IPS DF 6.9 (cell line): ENCODE data around the gene GLI1.

Experiments
- DNase-seq: peaks from one replicate; pipeline ENCODE4 v3.0.0-alpha.2; 2013; ENCODE audit warnings: low read depth, low spot score
- H3K27ac ChIP-seq: one replicate; pipeline ENCODE4 v1.5.1; 2013; ENCODE audit warnings: low read length, control low read depth
- H3K27me3 ChIP-seq: 2 replicates; pipeline ENCODE4 v1.6.1; 2013; ENCODE audit warnings: mild to moderate bottlenecking, low read length; ENCODE audit not compliant: control insufficient read depth, insufficient read depth
- H3K36me3 ChIP-seq: 2 replicates; pipeline ENCODE4 v1.6.1; 2013; ENCODE audit warnings: low read length; ENCODE audit not compliant: control insufficient read depth, insufficient read depth
- H3K4me1 ChIP-seq: 2 replicates; pipeline ENCODE4 v1.6.1; 2013; ENCODE audit warnings: low read length; ENCODE audit not compliant: control insufficient read depth, insufficient read depth
- H3K4me3 ChIP-seq: 2 replicates; pipeline ENCODE4 v1.5.1; 2013; ENCODE audit warnings: mild to moderate bottlenecking, low read length
- H3K9me3 ChIP-seq: 2 replicates; pipeline ENCODE4 v1.6.1; 2013; ENCODE audit warnings: low read length, inconsistent platforms; ENCODE audit not compliant: control insufficient read depth, insufficient read depth
- WGBS: extraction: QIAGEN DNeasy Blood & Tissue Kit; methylation state at CpG from one replicate; pipeline ENCODE4 v1.1.7; 2013; ENCODE audit warnings: mixed read lengths, missing lambda C conversion rate; ENCODE audit not compliant: insufficient read length, insufficient coverage; 5-methylcytosine and 5-hydroxymethylcytosine counted together

GLI1 gene

GRCh38 chr12:57460841-57461275 is 1.3 kb downstream of the GLI1 start:
- no peak overlapping the region for H3K27ac ChIP-seq
- no peaks in the 10 kb centered on the region for H3K27me3 ChIP-seq
- peak overlapping the region; percentile 63; the same call in 1 of the 2 replicates for H3K4me3 ChIP-seq
- H3K36me3 ChIP-seq: no peaks in the 10 kb centered on the region
- peaks cover 8% of the 10 kb centered on the region; the same call in 1 of the 2 replicates for H3K4me1 ChIP-seq
- WGBS: no CpG with 5 or more reads among the region's 19 CpGs
- no peaks in the 10 kb centered on the region for H3K9me3 ChIP-seq
- DNase-seq: no peak

- no CpG with 5 or more reads among the region's 32 CpGs for WGBS
- Histone ChIP-seq H3K4me3 (peak overlapping the region; percentile 63; the same call in 1 of the 2 replicates), H3K27ac (no peak overlapping the region), H3K27me3 (no peaks in the 10 kb centered on the region), H3K9me3 (no peaks in the 10 kb centered on the region), H3K36me3 (no peaks in the 10 kb centered on the region), H3K4me1 (peaks cover 6% of the 10 kb centered on the region; the same call in 1 of the 2 replicates)
- DNase-seq: no peak
These were observed 1.8 kb downstream of the GLI1 start for GRCh38 chr12:57461276-57461916.

- Histone ChIP-seq H3K27me3 (no peaks in the 10 kb centered on the region), H3K4me1 (peaks cover 3% of the 10 kb centered on the region; the same call in 1 of the 2 replicates), H3K9me3 (no peaks in the 10 kb centered on the region), H3K36me3 (no peaks in the 10 kb centered on the region), H3K4me3 (peak overlapping the region; percentile 56; the same call in 1 of the 2 replicates), H3K27ac (no peak overlapping the region)
- no peak for DNase-seq
- no CpG with 5 or more reads among the region's 9 CpGs for WGBS
These were observed 2.3 kb downstream of the GLI1 start for GRCh38 chr12:57461917-57462250.

DNA sequence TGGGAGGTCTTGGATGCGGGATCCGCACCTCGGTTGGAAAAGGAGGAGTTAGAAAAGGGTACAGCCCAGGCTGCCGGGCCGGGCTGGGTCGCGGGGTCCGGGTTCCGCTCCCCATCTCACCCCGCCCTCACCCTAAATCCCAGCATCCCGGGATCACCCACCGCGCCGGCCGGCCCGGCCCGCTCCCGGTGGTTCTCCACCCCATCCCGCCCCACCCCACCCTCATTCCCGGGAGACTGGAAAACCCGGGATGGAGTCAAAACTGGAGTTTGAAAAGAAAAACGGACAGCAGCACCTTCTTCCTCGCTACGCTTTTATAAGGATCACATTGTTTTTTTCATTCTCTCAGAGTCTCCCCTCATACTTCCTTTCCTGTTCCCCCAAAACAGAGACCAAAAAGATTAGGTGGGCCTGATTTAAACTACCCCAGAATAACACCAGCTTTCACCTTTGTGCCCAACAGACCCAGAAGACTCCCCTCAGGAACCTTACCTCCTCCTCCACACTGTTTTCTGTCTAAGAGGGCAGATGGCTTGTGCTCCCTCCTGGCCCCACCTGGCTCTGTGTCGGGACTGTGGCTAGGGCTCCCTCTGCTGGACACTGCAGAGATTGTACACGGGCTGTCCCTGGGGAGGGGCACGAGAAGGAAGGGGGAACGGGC is 2.8 kb downstream of the GLI1 start:
- WGBS: no CpG with 5 or more reads among the region's 28 CpGs
- no peaks in the 10 kb centered on the region for H3K27me3 ChIP-seq
- H3K27ac ChIP-seq: no peak overlapping the region
- no peaks in the 10 kb centered on the region for H3K9me3 ChIP-seq
- peak overlapping the region; percentile 56; the same call in 1 of the 2 replicates for H3K4me3 ChIP-seq
- no peaks in the 10 kb centered on the region for H3K36me3 ChIP-seq
- DNase-seq: peak; percentile 96
- peaks cover 3% of the 10 kb centered on the region; the same call in 1 of the 2 replicates for H3K4me1 ChIP-seq

- no peak overlapping the region for H3K4me3 ChIP-seq
- H3K9me3 ChIP-seq: no peaks in the 10 kb centered on the region
- no peak overlapping the region for H3K27ac ChIP-seq
- no CpG with 5 or more reads among the region's 5 CpGs for WGBS
- H3K27me3 ChIP-seq: no peaks in the 10 kb centered on the region
- DNase-seq: no peak
- H3K4me1 ChIP-seq: peaks cover 3% of the 10 kb centered on the region; the same call in 1 of the 2 replicates
- no peaks in the 10 kb centered on the region for H3K36me3 ChIP-seq
These were observed 3.3 kb downstream of the GLI1 start for GRCh38 chr12:57462912-57463253.

DNA sequence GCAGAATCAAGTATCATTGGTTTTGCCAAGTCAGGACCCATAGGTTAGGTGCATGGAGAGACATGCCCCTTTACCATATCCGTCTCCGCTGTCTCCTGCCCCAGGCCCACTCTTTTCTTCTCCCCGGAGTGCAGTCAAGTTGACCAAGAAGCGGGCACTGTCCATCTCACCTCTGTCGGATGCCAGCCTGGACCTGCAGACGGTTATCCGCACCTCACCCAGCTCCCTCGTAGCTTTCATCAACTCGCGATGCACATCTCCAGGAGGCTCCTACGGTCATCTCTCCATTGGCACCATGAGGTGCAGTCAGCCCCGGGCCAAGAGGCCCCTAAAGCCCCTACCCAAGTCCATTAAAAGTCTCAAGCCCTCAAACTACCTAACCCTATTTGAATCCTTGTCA is 5.0 kb downstream of the GLI1 start:
- Histone ChIP-seq H3K27ac (no peak overlapping the region), H3K27me3 (no peaks in the 10 kb centered on the region), H3K4me3 (no peak overlapping the region), H3K36me3 (no peaks in the 10 kb centered on the region), H3K4me1 (peaks cover 2% of the 10 kb centered on the region; the same call in 1 of the 2 replicates), H3K9me3 (no peaks in the 10 kb centered on the region)
- no peak for DNase-seq
- WGBS: no CpG with 5 or more reads among the region's 12 CpGs

- no peak for DNase-seq
- H3K27me3 ChIP-seq: no peaks in the 10 kb centered on the region
- no peak overlapping the region for H3K27ac ChIP-seq
- no peaks in the 10 kb centered on the region for H3K9me3 ChIP-seq
- H3K4me3 ChIP-seq: no peak overlapping the region
- WGBS: no CpG with 5 or more reads among the region's 6 CpGs
- peaks cover 2% of the 10 kb centered on the region; the same call in 1 of the 2 replicates for H3K4me1 ChIP-seq
- H3K36me3 ChIP-seq: no peaks in the 10 kb centered on the region
These were observed 5.6 kb downstream of the GLI1 start for GRCh38 chr12:57465030-57465746.

DNA sequence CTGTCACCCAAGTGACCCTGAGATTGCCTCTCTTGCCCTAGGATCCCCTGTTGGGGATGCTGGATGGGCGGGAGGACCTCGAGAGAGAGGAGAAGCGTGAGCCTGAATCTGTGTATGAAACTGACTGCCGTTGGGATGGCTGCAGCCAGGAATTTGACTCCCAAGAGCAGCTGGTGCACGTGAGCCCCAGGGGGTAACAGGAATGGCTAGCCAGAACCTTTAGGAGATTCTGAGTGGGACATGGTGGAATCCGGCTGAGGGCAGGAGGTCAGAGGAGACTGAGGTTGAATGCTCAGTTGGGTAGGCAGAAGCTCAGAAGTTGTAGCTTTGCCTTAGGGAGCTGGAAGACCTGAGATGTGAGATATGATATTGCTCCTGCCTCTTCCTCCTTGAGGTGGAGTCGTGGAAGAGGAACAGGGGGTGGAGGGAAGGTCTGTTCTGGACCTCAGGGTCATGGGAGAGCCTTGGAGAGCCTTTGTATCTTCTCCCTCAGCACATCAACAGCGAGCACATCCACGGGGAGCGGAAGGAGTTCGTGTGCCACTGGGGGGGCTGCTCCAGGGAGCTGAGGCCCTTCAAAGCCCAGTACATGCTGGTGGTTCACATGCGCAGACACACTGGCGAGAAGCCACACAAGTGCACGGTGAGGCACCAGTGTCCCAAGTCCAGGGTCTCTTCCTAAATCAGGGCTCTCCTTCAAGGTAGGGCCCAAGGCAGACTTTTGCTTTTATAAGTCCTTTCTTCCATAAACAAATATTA is 6.3 kb downstream of the GLI1 start:
- H3K4me3 ChIP-seq: no peak overlapping the region
- no peak for DNase-seq
- WGBS: no CpG with 5 or more reads among the region's 14 CpGs
- H3K9me3 ChIP-seq: no peaks in the 10 kb centered on the region
- no peaks in the 10 kb centered on the region for H3K27me3 ChIP-seq
- H3K36me3 ChIP-seq: no peaks in the 10 kb centered on the region
- H3K27ac ChIP-seq: no peak overlapping the region
- peaks cover 2% of the 10 kb centered on the region; the same call in 1 of the 2 replicates for H3K4me1 ChIP-seq

DNA sequence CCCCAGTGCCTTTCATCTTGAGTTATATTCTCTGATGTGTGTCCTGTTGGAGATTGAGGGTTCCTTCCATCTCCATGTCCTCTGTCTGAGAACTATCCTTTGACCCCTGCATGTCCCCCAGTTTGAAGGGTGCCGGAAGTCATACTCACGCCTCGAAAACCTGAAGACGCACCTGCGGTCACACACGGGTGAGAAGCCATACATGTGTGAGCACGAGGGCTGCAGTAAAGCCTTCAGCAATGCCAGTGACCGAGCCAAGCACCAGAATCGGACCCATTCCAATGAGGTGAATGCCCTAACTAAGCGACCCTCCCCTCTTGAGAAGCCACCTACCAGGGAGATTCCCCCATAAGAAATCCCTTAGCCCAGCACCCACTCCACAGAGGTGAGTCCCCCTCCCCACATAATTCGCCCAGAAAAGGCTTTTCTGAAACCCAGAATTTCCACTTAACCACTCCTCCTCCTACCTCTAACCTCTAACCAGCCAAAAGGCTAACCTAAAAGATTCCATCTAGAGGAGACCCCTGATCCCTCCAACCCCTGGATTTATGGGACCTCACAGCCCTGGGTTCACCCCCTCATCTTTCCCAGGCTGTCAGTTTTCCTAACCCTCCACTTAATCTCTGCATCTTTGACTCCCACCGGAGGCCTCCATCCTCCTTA is 7.8 kb downstream of the GLI1 start:
- no peak overlapping the region for H3K4me3 ChIP-seq
- H3K27ac ChIP-seq: no peak overlapping the region
- WGBS: no CpG with 5 or more reads among the region's 12 CpGs
- no peaks in the 10 kb centered on the region for H3K9me3 ChIP-seq
- no peaks in the 10 kb centered on the region for H3K36me3 ChIP-seq
- peaks cover under 1% of the 10 kb centered on the region; the same call in 1 of the 2 replicates for H3K27me3 ChIP-seq
- H3K4me1 ChIP-seq: peaks cover 2% of the 10 kb centered on the region
- DNase-seq: no peak
